ENCODE measurements around the gene HDAC3. TPM values are rescaled to one million over a fixed set of nuclear protein-coding genes. Genes with fewer than 3 reads are reported as not detected.
A peak's percentile ranks its signal among the peaks of the same experiment; 100 is the strongest.

The HDAC3 gene
- polyA plus RNA-seq, result 10 to 100 TPM; 39.0 to 65.0 (median 49.6) TPM
- long read RNA-seq, donor 1, transcript HDAC3-201 (15 exons, 1,959 nt), result major isoform, 16 of 24 reads
- long read RNA-seq, donor 1, partial matches to known transcripts, result 6 of 24 reads
- long read RNA-seq, donor 1, other reads (novel, unspliced or antisense), result 0 of 24 reads
- long read RNA-seq, donor 2, partial matches to known transcripts, result 5 of 10 reads
- long read RNA-seq, donor 2, other reads (novel, unspliced or antisense), result 0 of 10 reads
- long read RNA-seq, donor 3, transcript HDAC3-201 (15 exons, 1,959 nt), result major isoform, 7 of 10 reads
- long read RNA-seq, donor 3, partial matches to known transcripts, result 0 of 10 reads
- long read RNA-seq, donor 3, other reads (novel, unspliced or antisense), result 0 of 10 reads
- long read RNA-seq, donor 4, partial matches to known transcripts, result 0 of 1 reads
- long read RNA-seq, donor 4, other reads (novel, unspliced or antisense), result 0 of 1 reads
- long read RNA-seq, donor 5, partial matches to known transcripts, result 0 of 3 reads
- long read RNA-seq, donor 5, other reads (novel, unspliced or antisense), result 0 of 3 reads
- long read RNA-seq, donor 6, transcript HDAC3-201 (15 exons, 1,959 nt), result major isoform, 9 of 11 reads
- long read RNA-seq, donor 6, partial matches to known transcripts, result 0 of 11 reads
- long read RNA-seq, donor 6, other reads (novel, unspliced or antisense), result 0 of 11 reads
- long read RNA-seq, donor 7, transcript HDAC3-201 (15 exons, 1,959 nt), result major isoform, 8 of 18 reads
- long read RNA-seq, donor 7, partial matches to known transcripts, result 7 of 18 reads
- long read RNA-seq, donor 7, other reads (novel, unspliced or antisense), result 0 of 18 reads
- long read RNA-seq, donor 8, partial matches to known transcripts, result 0 of 2 reads
- long read RNA-seq, donor 8, other reads (novel, unspliced or antisense), result 0 of 2 reads
- long read RNA-seq, donor 9, partial matches to known transcripts, result 0 of 2 reads
- long read RNA-seq, donor 9, other reads (novel, unspliced or antisense), result 0 of 2 reads
- long read RNA-seq, donor 10, transcript HDAC3-201 (15 exons, 1,959 nt), result major isoform, 10 of 24 reads
- long read RNA-seq, donor 10, transcript HDAC3-213 (2 exons, 830 nt), result minor isoform, 5 of 24 reads
- long read RNA-seq, donor 10, partial matches to known transcripts, result 8 of 24 reads
- long read RNA-seq, donor 10, other reads (novel, unspliced or antisense), result 0 of 24 reads

- H3K27me3 ChIP-seq (ENCODE audit: control insufficient read depth in 3 of 3, insufficient read depth in 3 of 3, low read length in 3 of 3), result peaks cover 0 to 16% (median 0%) of the 10 kb centered on the region in 3 donors
- peaks cover 0 to 24% (median 0%) of the 10 kb centered on the region in 3 donors for H3K4me1 ChIP-seq (ENCODE audit: control insufficient read depth in 3 of 3, insufficient read depth in 2 of 3, low read depth in 1 of 3, low read length in 2 of 3)
- no peaks in the 10 kb centered on the region for H3K9me3 ChIP-seq (ENCODE audit: control insufficient read depth in 2 of 2, insufficient read depth in 1 of 2, low read depth in 1 of 2, low read length in 1 of 2)
- FAIRE-seq (no peak), DNase-seq (peak; percentile 91 to 97)
- 1% methylated on average over 45 to 55 of the region's 55 CpGs for WGBS, 3 donors
- peak within 1 kb of the TSS; percentile 84 to 100 (median 84) for H3K4me3 ChIP-seq (ENCODE audit: low read depth in 1 of 3, low read length in 3 of 3)
- peaks cover 0 to 23% (median 2%) of the 10 kb centered on the region in 3 donors for H3K36me3 ChIP-seq (ENCODE audit: control insufficient read depth in 3 of 3, insufficient read depth in 2 of 3, low read depth in 1 of 3, low read length in 3 of 3)
- H3K27ac ChIP-seq (ENCODE audit: low read depth in 1 of 3, low read length in 2 of 3), result peak within 1 kb of the TSS; percentile 35 to 90 (median 66)
Observed at GRCh38 chr5:141636413-141637122, at the start of gene HDAC3, which contains the start of gene RELL2. Gene HDAC3, minus strand, starts transcription at chr5:141636849. Its CDS starts 59 bp downstream, at chr5:141636790. Gene RELL2, plus strand, starts transcription at chr5:141636997. Its CDS starts 1,229 bp downstream, at chr5:141638226.

GRCh38 chr5:141685591-141685990 is 48.9 kb upstream of the HDAC3 start:
- DNase-seq (no peak), FAIRE-seq (no peak)
- H3K4me3 ChIP-seq (ENCODE audit: low read depth in 1 of 3, low read length in 3 of 3), result no peak overlapping the region
- peaks cover 0 to 2% (median 0%) of the 10 kb centered on the region in 3 donors for H3K36me3 ChIP-seq (ENCODE audit: control insufficient read depth in 3 of 3, insufficient read depth in 2 of 3, low read depth in 1 of 3, low read length in 3 of 3)
- H3K9me3 ChIP-seq (ENCODE audit: control insufficient read depth in 2 of 2, insufficient read depth in 1 of 2, low read depth in 1 of 2, low read length in 1 of 2), result no peaks in the 10 kb centered on the region
- peaks cover 0 to 11% (median 0%) of the 10 kb centered on the region in 3 donors for H3K27me3 ChIP-seq (ENCODE audit: control insufficient read depth in 3 of 3, insufficient read depth in 3 of 3, low read length in 3 of 3)
- H3K27ac ChIP-seq (ENCODE audit: low read depth in 1 of 3, low read length in 2 of 3), result no peak overlapping the region
- peaks cover 4 to 18% (median 7%) of the 10 kb centered on the region in 3 donors for H3K4me1 ChIP-seq (ENCODE audit: control insufficient read depth in 3 of 3, insufficient read depth in 2 of 3, low read depth in 1 of 3, low read length in 2 of 3)
- 78 to 95% (median 92%) methylated on average over 1 of the region's 1 CpG for WGBS, 3 donors

GRCh38 chr5:141683596-141684141 is 47.0 kb upstream of the HDAC3 start:
- Histone ChIP-seq H3K36me3 (ENCODE audit: control insufficient read depth in 3 of 3, insufficient read depth in 2 of 3, low read depth in 1 of 3, low read length in 3 of 3) (peaks cover 0 to 16% (median 0%) of the 10 kb centered on the region in 3 donors), H3K9me3 (ENCODE audit: control insufficient read depth in 2 of 2, insufficient read depth in 1 of 2, low read depth in 1 of 2, low read length in 1 of 2) (no peaks in the 10 kb centered on the region), H3K27me3 (ENCODE audit: control insufficient read depth in 3 of 3, insufficient read depth in 3 of 3, low read length in 3 of 3) (no peaks in the 10 kb centered on the region), H3K27ac (ENCODE audit: low read depth in 1 of 3, low read length in 2 of 3) (no peak overlapping the region), H3K4me1 (ENCODE audit: control insufficient read depth in 3 of 3, insufficient read depth in 2 of 3, low read depth in 1 of 3, low read length in 2 of 3) (peaks cover 4 to 27% (median 7%) of the 10 kb centered on the region in 3 donors), H3K4me3 (ENCODE audit: low read depth in 1 of 3, low read length in 3 of 3) (no peak overlapping the region)
- no peak for FAIRE-seq
- no peak for DNase-seq

GRCh38 chr5:141681695-141682641 is 45.3 kb upstream of the HDAC3 start, which contains the start of gene ARAP3:
Gene ARAP3, minus strand, starts transcription at chr5:141682230. Its CDS starts 1,744 bp downstream, at chr5:141680486.
- DNase-seq, result peak; percentile 75 to 92
- Histone ChIP-seq H3K4me1 (ENCODE audit: control insufficient read depth in 3 of 3, insufficient read depth in 2 of 3, low read depth in 1 of 3, low read length in 2 of 3) (peaks cover 4 to 27% (median 7%) of the 10 kb centered on the region in 3 donors), H3K27ac (ENCODE audit: low read depth in 1 of 3, low read length in 2 of 3) (peak within 1 kb of the TSS; percentile 27 to 93 (median 70)), H3K36me3 (ENCODE audit: control insufficient read depth in 3 of 3, insufficient read depth in 2 of 3, low read depth in 1 of 3, low read length in 3 of 3) (peaks cover 0 to 23% (median 2%) of the 10 kb centered on the region in 3 donors), H3K27me3 (ENCODE audit: control insufficient read depth in 3 of 3, insufficient read depth in 3 of 3, low read length in 3 of 3) (no peaks in the 10 kb centered on the region), H3K4me3 (ENCODE audit: low read depth in 1 of 3, low read length in 3 of 3) (peak within 1 kb of the TSS; percentile 32 to 37 (median 33)), H3K9me3 (ENCODE audit: control insufficient read depth in 2 of 2, insufficient read depth in 1 of 2, low read depth in 1 of 2, low read length in 1 of 2) (no peaks in the 10 kb centered on the region)
- FAIRE-seq, result no peak
- 4 to 8% (median 5%) methylated on average over 59 to 77 of the region's 77 CpGs for whole genome bisulfite sequencing, 3 donors

GRCh38 chr5:141681295-141681694 is 44.6 kb upstream of the HDAC3 start:
- DNase-seq, result no peak
- FAIRE-seq, result no peak
- Histone ChIP-seq H3K4me3 (ENCODE audit: low read depth in 1 of 3, low read length in 3 of 3) (peak overlapping the region in 2 of 3 donors; percentile 32 to 33), H3K9me3 (ENCODE audit: control insufficient read depth in 2 of 2, insufficient read depth in 1 of 2, low read depth in 1 of 2, low read length in 1 of 2) (no peaks in the 10 kb centered on the region), H3K27me3 (ENCODE audit: control insufficient read depth in 3 of 3, insufficient read depth in 3 of 3, low read length in 3 of 3) (no peaks in the 10 kb centered on the region), H3K4me1 (ENCODE audit: control insufficient read depth in 3 of 3, insufficient read depth in 2 of 3, low read depth in 1 of 3, low read length in 2 of 3) (peaks cover 4 to 27% (median 7%) of the 10 kb centered on the region in 3 donors), H3K27ac (ENCODE audit: low read depth in 1 of 3, low read length in 2 of 3) (peak overlapping the region; percentile 27 to 93 (median 65)), H3K36me3 (ENCODE audit: control insufficient read depth in 3 of 3, insufficient read depth in 2 of 3, low read depth in 1 of 3, low read length in 3 of 3) (peaks cover 0 to 23% (median 2%) of the 10 kb centered on the region in 3 donors)
- 54 to 73% (median 69%) methylated on average over 2 of the region's 2 CpGs for WGBS, 3 donors

GRCh38 chr5:141680751-141681201 is 44.1 kb upstream of the HDAC3 start:
- peak in 1 of 2 donors; percentile 37 for DNase-seq
- H3K4me1 ChIP-seq (ENCODE audit: control insufficient read depth in 3 of 3, insufficient read depth in 2 of 3, low read depth in 1 of 3, low read length in 2 of 3), result peaks cover 4 to 27% (median 7%) of the 10 kb centered on the region in 3 donors
- 61 to 68% (median 66%) methylated on average over 5 to 6 of the region's 6 CpGs for WGBS, 3 donors
- H3K27me3 ChIP-seq (ENCODE audit: control insufficient read depth in 3 of 3, insufficient read depth in 3 of 3, low read length in 3 of 3), result no peaks in the 10 kb centered on the region
- peak overlapping the region in 2 of 3 donors; percentile 65 to 93 for H3K27ac ChIP-seq (ENCODE audit: low read depth in 1 of 3, low read length in 2 of 3)
- peak overlapping the region in 1 of 3 donors; percentile 33 for H3K4me3 ChIP-seq (ENCODE audit: low read depth in 1 of 3, low read length in 3 of 3)
- FAIRE-seq, result no peak
- no peaks in the 10 kb centered on the region for H3K9me3 ChIP-seq (ENCODE audit: control insufficient read depth in 2 of 2, insufficient read depth in 1 of 2, low read depth in 1 of 2, low read length in 1 of 2)
- H3K36me3 ChIP-seq (ENCODE audit: control insufficient read depth in 3 of 3, insufficient read depth in 2 of 3, low read depth in 1 of 3, low read length in 3 of 3), result peaks cover 0 to 23% (median 2%) of the 10 kb centered on the region in 3 donors
